HepG2 (cell line): ENCODE measurements around the gene TUT1. TPM values are rescaled to one million over a fixed set of nuclear protein-coding genes. Genes with fewer than 3 reads are reported as not detected.

Source experiments
- AHR ChIP-seq: IDR thresholded peaks from 2 replicates; pipeline ENCODE4 v1.6.1; 2018; ENCODE audit warnings: missing genetic modification reagents, missing compliant biosample characterization
- CBX2 ChIP-seq, 2 experiments: fragments of 200-600 bp in 1 of 2; sonication (generic); formaldehyde crosslinking in 1 of 2; IDR thresholded peaks; 2 replicates each; pipeline versions ENCODE4 v1.7.0 to v1.8.1; 2018 to 2022; ENCODE audit warnings: low read depth in 2 of 2, low read length in 1 of 2, mild to moderate bottlenecking in 1 of 2, missing genetic modification reagents in 1 of 2
- ETV5 ChIP-seq: IDR thresholded peaks from 2 replicates; pipeline ENCODE4 v1.6.1; 2018; ENCODE audit warnings: missing biosample characterization, missing genetic modification reagents, inconsistent platforms, borderline replicate concordance
- FIP1L1 ChIP-seq: fragments of 200-400 bp; formaldehyde crosslinking; IDR thresholded peaks from 2 replicates; pipeline ENCODE4 v1.6.1; 2018; ENCODE audit warnings: low read depth, mild to moderate bottlenecking, low read length, moderate library complexity, borderline replicate concordance; ENCODE audit not compliant: insufficient read depth
- FOXP4 ChIP-seq: sonication (generic); formaldehyde crosslinking; IDR thresholded peaks from 2 replicates; pipeline ENCODE4 v1.4.0; 2020; ENCODE audit warnings: missing genetic modification reagents
- HNF1B ChIP-seq: sonication (generic); formaldehyde crosslinking; IDR thresholded peaks from 2 replicates; pipeline ENCODE4 v1.5.1; 2020; ENCODE audit warnings: mild to moderate bottlenecking, moderate library complexity, missing genetic modification reagents
- KDM4B ChIP-seq: sonication (generic); formaldehyde crosslinking; IDR thresholded peaks from 2 replicates; pipeline ENCODE4 v1.4.0; 2020; ENCODE audit warnings: missing genetic modification reagents
- KLF12 ChIP-seq: sonication (generic); formaldehyde crosslinking; IDR thresholded peaks from 2 replicates; pipeline ENCODE4 v1.4.0; 2020; ENCODE audit warnings: missing genetic modification reagents, borderline replicate concordance
- KLF6 ChIP-seq: IDR thresholded peaks from 2 replicates; pipeline ENCODE4 v1.8.0; 2016; ENCODE audit warnings: missing biosample characterization, missing genetic modification reagents
- LCORL ChIP-seq, 2 experiments: fragments of 450-650 bp in 1 of 2; sonication (generic) in 1 of 2; formaldehyde crosslinking in 1 of 2; IDR thresholded peaks; 2 replicates each; pipeline versions ENCODE4 v1.5.0 to v1.6.1; 2017 to 2020; ENCODE audit warnings: antibody characterized with exemption in 1 of 2, missing genetic modification reagents in 1 of 2
- MED1 ChIP-seq: sonication (generic); formaldehyde crosslinking; IDR thresholded peaks from 2 replicates; pipeline ENCODE4 v1.4.0; 2020; ENCODE audit warnings: missing genetic modification reagents
- NR2F6 ChIP-seq, 2 experiments: IDR thresholded peaks; 2 replicates each; pipeline ENCODE4 v1.6.1; 2016; ENCODE audit warnings: antibody characterized with exemption in 1 of 2, mild to moderate bottlenecking in 1 of 2
- PAXIP1 ChIP-seq: sonication (generic); formaldehyde crosslinking; conservative IDR thresholded peaks from 2 replicates; pipeline ENCODE4 v1.4.0; 2020; ENCODE audit warnings: mild to moderate bottlenecking, missing genetic modification reagents, moderate library complexity
- POGK ChIP-seq: sonication (generic); formaldehyde crosslinking; conservative IDR thresholded peaks from 2 replicates; pipeline ENCODE4 v1.8.0; 2022; ENCODE audit warnings: mild to moderate bottlenecking, moderate library complexity, missing genetic modification reagents
- REL ChIP-seq: sonication (generic); formaldehyde crosslinking; conservative IDR thresholded peaks from 2 replicates; pipeline ENCODE4 v1.8.0; 2022; ENCODE audit warnings: mild to moderate bottlenecking, missing genetic modification reagents, moderate library complexity
- ZBTB38 ChIP-seq: sonication (generic); formaldehyde crosslinking; IDR thresholded peaks from 2 replicates; pipeline ENCODE4 v1.5.1; 2020; ENCODE audit warnings: mild to moderate bottlenecking, missing genetic modification reagents
- ZNF44 ChIP-seq: sonication (generic); formaldehyde crosslinking; IDR thresholded peaks from 2 replicates; pipeline ENCODE4 v1.5.1; 2020; ENCODE audit warnings: mild to moderate bottlenecking, missing genetic modification reagents
- ZNF788 ChIP-seq: sonication (generic); formaldehyde crosslinking; IDR thresholded peaks from 2 replicates; pipeline ENCODE4 v1.5.0; 2020; ENCODE audit warnings: mild to moderate bottlenecking, missing genetic modification reagents, borderline replicate concordance
- polyA plus RNA-seq, 8 experiments: library from polyadenylated mRNA; depleted of rRNA in 3 of 8; stranded (reverse) in 7 of 8; unstranded in 1 of 8; fragments of >200 nt; fragmentation: Illumina TruSeq in 4 of 8; extraction: Trizol in 4 of 8; gene quantifications; 2 replicates each; pipeline versions ENCODE4 v1.2.1 to v1.2.3, GENCODE V29; 2011 to 2016; ENCODE audit warnings: low read depth in 4 of 8, missing spikeins in 1 of 8, mixed read lengths in 1 of 8; ENCODE audit not compliant: insufficient read depth in 1 of 8
- total RNA-seq, 5 experiments: library from RNA; depleted of rRNA; stranded (reverse); fragments of >200 nt; fragmentation: Illumina TruSeq; extraction: Trizol; gene quantifications; 2 replicates each; pipeline ENCODE4 v1.2.3, GENCODE V29; 2016; ENCODE audit warnings: low read depth in 1 of 5

Gene TUT1
- total and polyA plus RNA-seq, 2 of the 13 experiments (the other 11 are each of a cell fraction or from before 2014, with no cell fraction given), result 9.7 to 14.3 TPM

GRCh38 chr11:62601372-62602140 is 10.2 kb upstream of the TUT1 start, which contains the start of gene MTA2 (continued):
- TF ChIP-seq KDM4B (peak; percentile 70; the same call in 1 of the 2 replicates), LCORL (IDR thresholded peaks at IDR 0.05) (no peak), LCORL (CRISPR knock-in tag; IDR thresholded peaks at IDR 0.05) (no peak), KLF12 (CRISPR knock-in tag) (no peak), REL (0 out of 2 replicates have a peak, but pooled peaks have one; percentile 61), MED1 (0 out of 2 replicates have a peak, but pooled peaks have one; percentile 22), FIP1L1 (no peak), ZBTB38 (CRISPR knock-in tag) (peak; percentile 81; the same call in 1 of the 2 replicates), KLF6 (CRISPR knock-in tag) (no peak), AHR (no peak), ETV5 (CRISPR knock-in tag) (peak; percentile 73; the same call in 1 of the 2 replicates), ZNF44 (CRISPR knock-in tag) (peak; percentile 40; the same call in 1 of the 2 replicates), POGK (peak; percentile 73), CBX2 (IDR thresholded peaks at IDR 0.05; ENCODE audit: low read depth, low read length) (no peak), CBX2 (CRISPR knock-in tag; IDR thresholded peaks at IDR 0.05; ENCODE audit: low read depth) (0 out of 2 replicates have a peak, but pooled peaks have one; percentile 9), HNF1B (CRISPR knock-in tag) (0 out of 2 replicates have a peak, but pooled peaks have one; percentile 58), FOXP4 (no peak), NR2F6 (IDR thresholded peaks at IDR 0.05) (no peak), NR2F6 (CRISPR knock-in tag; IDR thresholded peaks at IDR 0.05) (peak; percentile 10; the same call in 1 of the 2 replicates), PAXIP1 (no peak), ZNF788 (CRISPR knock-in tag) (peak; percentile 52; the same call in 1 of the 2 replicates)
